GM21529 (cell line): Measurements from ENCODE around the gene NOXO1.
"Not testable (repeated sequence)": the region's sequence is repeated elsewhere in the genome, so short reads cannot be mapped to it uniquely, and the experiment has no call there.

Experiments
- ATAC-seq: cut with Tn5 transposase; IDR thresholded peaks from one replicate; pipeline ENCODE4 v1.9.1; 2021; ENCODE audit not compliant: unreplicated experiment

The NOXO1 gene

GRCh38 chr16:1963806-1964505 lies 17.3 kb downstream of the NOXO1 start:
- ATAC-seq, result no peak

- ATAC-seq, result not testable (repeated sequence)
Measured at GRCh38 chr16:1962161-1963153, 18.8 kb downstream of the NOXO1 start.

- no peak for ATAC-seq
Measured at GRCh38 chr16:1961651-1962067, 19.6 kb downstream of the NOXO1 start.

GRCh38 chr16:1960665-1961630 lies 20.3 kb downstream of the NOXO1 start:
- ATAC-seq, result no peak

GRCh38 chr16:1959269-1960039 lies 21.8 kb downstream of the NOXO1 start, which contains the start of gene NDUFB10:
NDUFB10 (plus strand) TSS chr16:1959538; CDS start chr16:1959625, 87 bp downstream.
- ATAC-seq, result peak; percentile 74

- no peak for ATAC-seq
Measured at GRCh38 chr16:1958715-1959268, 22.5 kb downstream of the NOXO1 start.

- ATAC-seq, result not testable (repeated sequence)
Measured at GRCh38 chr16:1958143-1958491, 23.2 kb downstream of the NOXO1 start.

GRCh38 chr16:1957434-1958142 lies 23.7 kb downstream of the NOXO1 start:
- ATAC-seq, result not testable (repeated sequence)

- ATAC-seq, result no peak
Measured at GRCh38 chr16:1953734-1954133, 27.5 kb downstream of the NOXO1 start.

- no peak for ATAC-seq
Measured at GRCh38 chr16:1950559-1950958, 30.7 kb downstream of the NOXO1 start.

GRCh38 chr16:1950047-1950446 lies 31.2 kb downstream of the NOXO1 start:
- no peak for ATAC-seq

- ATAC-seq, result no peak
Measured at GRCh38 chr16:1949507-1949906, 31.8 kb downstream of the NOXO1 start.

- no peak for ATAC-seq
Measured at GRCh38 chr16:1947369-1947670, 33.9 kb downstream of the NOXO1 start.

- ATAC-seq, result no peak
Measured at GRCh38 chr16:1946495-1947368, 34.5 kb downstream of the NOXO1 start.

GRCh38 chr16:1945559-1946391 lies 35.5 kb downstream of the NOXO1 start:
- no peak for ATAC-seq

- no peak for ATAC-seq
Measured at GRCh38 chr16:1944612-1945199, 36.6 kb downstream of the NOXO1 start.
